GM18520 (cell line): Measurements from ENCODE around the gene ANO3.

ENCODE experiments used
- ATAC-seq: cut with Tn5 transposase; IDR thresholded peaks from one replicate; pipeline ENCODE4 v1.9.1; 2021; ENCODE audit not compliant: unreplicated experiment

Gene ANO3

GRCh38 chr11:26702406-26702805, 370.5 kb downstream of the ANO3 start:
- ATAC-seq: no peak

- no peak for ATAC-seq
These were observed 371.7 kb downstream of the ANO3 start for GRCh38 chr11:26703411-26704191.

GRCh38 chr11:26704249-26704648, 372.3 kb downstream of the ANO3 start:
- no peak for ATAC-seq

GRCh38 chr11:26706181-26706580, 374.3 kb downstream of the ANO3 start:
- ATAC-seq: no peak

- ATAC-seq: no peak
These were observed 377.0 kb downstream of the ANO3 start for GRCh38 chr11:26708736-26709456.

DNA sequence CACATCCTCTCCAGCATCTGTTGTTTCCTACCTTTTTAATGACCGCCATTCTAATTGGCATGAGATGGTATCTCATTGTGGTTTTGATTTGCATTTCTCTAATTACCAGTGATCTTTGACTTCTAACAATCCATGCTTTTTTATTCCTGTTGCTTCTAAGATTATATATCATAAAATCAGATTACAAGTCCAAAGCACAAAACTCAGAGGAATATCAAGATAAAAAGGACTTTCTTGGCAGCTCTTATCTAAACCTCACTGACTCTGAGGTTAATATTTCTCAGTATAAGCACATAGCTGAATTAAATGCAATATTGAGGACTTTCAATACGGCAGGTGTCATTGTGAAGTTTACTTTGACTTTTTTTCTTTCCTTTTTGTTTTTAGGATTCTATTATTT, 378.6 kb downstream of the ANO3 start:
- ATAC-seq: no peak

DNA sequence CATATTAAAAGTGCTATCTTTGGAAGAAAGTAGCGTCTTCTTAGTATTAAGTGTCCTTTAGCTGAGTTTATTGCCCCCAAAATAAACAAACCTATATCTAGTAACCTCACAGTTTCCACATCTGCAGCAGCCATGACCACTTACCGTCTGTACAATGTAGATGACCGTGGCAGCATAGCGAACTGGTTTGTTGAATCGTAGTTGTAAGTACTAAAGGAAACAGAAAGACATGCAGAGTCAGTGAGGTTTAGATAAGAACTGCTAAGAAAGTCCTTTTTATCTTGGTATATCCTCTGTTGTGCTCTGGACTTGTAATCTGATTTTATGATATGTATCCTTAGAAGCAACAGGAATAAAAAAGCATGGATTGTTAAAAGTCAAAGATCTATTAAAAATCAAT, 380.6 kb downstream of the ANO3 start:
- ATAC-seq: no peak
